IMR-90 (cell line): Measurements from ENCODE around the gene IQCE. TPM values are rescaled to one million over a fixed set of nuclear protein-coding genes. Genes with fewer than 3 reads are reported as not detected.

Source experiments
- ATAC-seq: fragments of 200-7000 bp; cut with Tn5 transposase; 2 replicates; pipeline ENCODE4 v1.9.1; 2020; ENCODE audit warnings: low read depth, mild to moderate bottlenecking, moderate library complexity
- BruUV-seq: library from RNA; stranded (reverse); fragments of 400-500 nt; replicated peaks from 2 replicates; lab custom pipeline; 2021; lab: Mats Ljungman, UMichigan
- CTCF ChIA-PET: fragments of 300-600 bp; formaldehyde crosslinking; extraction: SDS; loops from one replicate; lab custom pipeline; 2021; ENCODE audit warnings: antibody characterized with exemption; lab: Yijun Ruan, JAX
- POLR2A ChIA-PET: fragments of 300-600 bp; sonication (Branson Sonifier 250); formaldehyde crosslinking; loops from one replicate; lab custom pipeline; 2022; ENCODE audit warnings: antibody characterized with exemption; ENCODE audit not compliant: unreplicated experiment; lab: Charles Lee
- DNase-seq: peaks from one replicate; pipeline ENCODE4 v3.0.0; 2013
- H2AFZ ChIP-seq: replicated peaks from 2 replicates; pipeline ENCODE3; 2013; ENCODE audit warnings: low read length, mild to moderate bottlenecking; ENCODE audit not compliant: poor library complexity
- H2AK5ac ChIP-seq: 2 replicates; pipeline ENCODE4 v1.6.1; 2013; ENCODE audit warnings: low read depth, low read length, inconsistent platforms
- H2AK9ac ChIP-seq: replicated peaks from 2 replicates; pipeline ENCODE3; 2013; ENCODE audit warnings: mild to moderate bottlenecking, low read depth, low read length, moderate library complexity; ENCODE audit not compliant: poor library complexity
- H2BK120ac ChIP-seq: 2 replicates; pipeline ENCODE4 v1.6.1; 2013; ENCODE audit warnings: low read depth, low read length, inconsistent platforms
- H2BK15ac ChIP-seq: 3 replicates; pipeline ENCODE4 v1.6.1; 2013; ENCODE audit warnings: low read depth, low read length, inconsistent platforms
- H2BK20ac ChIP-seq: 2 replicates; pipeline ENCODE4 v1.6.1; 2013; ENCODE audit warnings: low read depth, mild to moderate bottlenecking, inconsistent platforms, low read length, moderate library complexity
- H2BK5ac ChIP-seq: 2 replicates; pipeline ENCODE4 v1.6.1; 2013; ENCODE audit warnings: mild to moderate bottlenecking, low read depth, low read length, inconsistent platforms; ENCODE audit not compliant: poor library complexity, severe bottlenecking
- H3K14ac ChIP-seq: replicated peaks from 2 replicates; pipeline ENCODE4 v1.6.1; 2013; ENCODE audit warnings: low read depth, low read length, inconsistent platforms
- H3K18ac ChIP-seq: 2 replicates; pipeline ENCODE4 v1.6.1; 2013; ENCODE audit warnings: low read depth, low read length, control low read depth
- H3K23ac ChIP-seq: 2 replicates; pipeline ENCODE4 v1.6.1; 2013; ENCODE audit warnings: low read depth, low read length, inconsistent platforms
- H3K27ac ChIP-seq: 2 replicates; pipeline ENCODE4 v1.5.1; 2013; ENCODE audit warnings: mild to moderate bottlenecking, control low read depth, low read length; ENCODE audit not compliant: insufficient read depth
- H3K27me3 ChIP-seq: 2 replicates; pipeline ENCODE4 v1.6.1; 2013; ENCODE audit warnings: low read length; ENCODE audit not compliant: control insufficient read depth, insufficient read depth
- H3K36me3 ChIP-seq: 2 replicates; pipeline ENCODE4 v1.6.1; 2013; ENCODE audit warnings: low read length, mixed read lengths; ENCODE audit not compliant: control insufficient read depth, insufficient read depth
- H3K4ac ChIP-seq: 2 replicates; pipeline ENCODE4 v1.6.1; 2013; ENCODE audit warnings: low read depth, low read length, inconsistent platforms
- H3K4me1 ChIP-seq: 2 replicates; pipeline ENCODE4 v1.6.1; 2013; ENCODE audit warnings: low read length, mixed read lengths; ENCODE audit not compliant: control insufficient read depth, insufficient read depth
- H3K4me2 ChIP-seq: 2 replicates; pipeline ENCODE4 v1.6.1; 2013; ENCODE audit warnings: low read depth, mild to moderate bottlenecking, control low read depth, low read length, moderate library complexity
- H3K4me3 ChIP-seq: 2 replicates; pipeline ENCODE4 v1.5.1; 2013; ENCODE audit warnings: low read depth, mild to moderate bottlenecking, control low read depth, low read length, moderate library complexity; ENCODE audit not compliant: insufficient read depth
- H3K56ac ChIP-seq: 2 replicates; pipeline ENCODE4 v1.6.1; 2013; ENCODE audit warnings: low read length, inconsistent platforms; ENCODE audit not compliant: insufficient read depth; ENCODE audit errors: extremely low read depth
- H3K79me1 ChIP-seq, 2 experiments: 2 replicates each; pipeline ENCODE4 v1.6.1; 2013; ENCODE audit warnings: low read length in 2 of 2, inconsistent platforms in 1 of 2, low read depth in 1 of 2
- H3K9ac ChIP-seq: 2 replicates; pipeline ENCODE4 v1.6.1; 2013; ENCODE audit warnings: low read depth, low read length, control low read depth
- H3K9me1 ChIP-seq: 2 replicates; pipeline ENCODE4 v1.6.1; 2013; ENCODE audit warnings: low read length, inconsistent platforms; ENCODE audit not compliant: insufficient read depth
- H3K9me3 ChIP-seq: 2 replicates; pipeline ENCODE4 v1.6.1; 2013; ENCODE audit warnings: low read length; ENCODE audit not compliant: control insufficient read depth, insufficient read depth
- H4K20me1 ChIP-seq: 2 replicates; pipeline ENCODE4 v1.6.1; 2013; ENCODE audit warnings: low read length, inconsistent platforms; ENCODE audit not compliant: insufficient read depth
- H4K5ac ChIP-seq: 2 replicates; pipeline ENCODE4 v1.6.1; 2013; ENCODE audit warnings: mild to moderate bottlenecking, low read depth, low read length, control low read depth
- H4K8ac ChIP-seq, 2 experiments: 2 replicates each; pipeline ENCODE4 v1.6.1; 2013; ENCODE audit warnings: low read depth in 2 of 2, low read length in 2 of 2, control low read depth in 1 of 2, inconsistent platforms in 1 of 2
- H4K91ac ChIP-seq: 2 replicates; pipeline ENCODE4 v1.6.1; 2013; ENCODE audit warnings: low read depth, low read length, inconsistent platforms; ENCODE audit not compliant: insufficient read depth
- BHLHE40 ChIP-seq: fragments of 150-350 bp; IDR thresholded peaks from 2 replicates; pipeline ENCODE4 v1.6.1; 2016; ENCODE audit warnings: mild to moderate bottlenecking, low read depth, low read length
- CEBPB ChIP-seq: IDR thresholded peaks from 2 replicates; pipeline ENCODE4 v1.6.1; 2012; ENCODE audit warnings: low read depth, low read length, improper control_type of control experiment
- CHD1 ChIP-seq: IDR thresholded peaks from 2 replicates; pipeline ENCODE4 v1.6.1; 2012; ENCODE audit warnings: low read depth, low read length, improper control_type of control experiment
- ELK1 ChIP-seq: fragments of 150-350 bp; IDR thresholded peaks from 2 replicates; pipeline ENCODE4 v1.6.1; 2016; ENCODE audit warnings: low read depth, mild to moderate bottlenecking, low read length, moderate library complexity, borderline replicate concordance
- MAFK ChIP-seq: IDR thresholded peaks from 2 replicates; pipeline ENCODE4 v1.6.1; 2012; ENCODE audit warnings: low read depth, low read length, improper control_type of control experiment
- MAZ ChIP-seq: IDR thresholded peaks from 2 replicates; pipeline ENCODE4 v1.6.1; 2012; ENCODE audit warnings: low read depth, mild to moderate bottlenecking, low read length, improper control_type of control experiment, moderate library complexity, borderline replicate concordance
- MXI1 ChIP-seq: IDR thresholded peaks from 2 replicates; pipeline ENCODE4 v1.6.1; 2012; ENCODE audit warnings: low read depth, mild to moderate bottlenecking, low read length, moderate library complexity, borderline replicate concordance
- NFE2L2 ChIP-seq: fragments of 150-350 bp; IDR thresholded peaks from 2 replicates; pipeline ENCODE4 v1.6.1; 2016; ENCODE audit warnings: low read depth, mild to moderate bottlenecking, low read length
- POLR2A ChIP-seq: IDR thresholded peaks from 2 replicates; pipeline ENCODE4 v1.6.1; 2012; ENCODE audit warnings: mild to moderate bottlenecking, low read depth, low read length
- RAD21 ChIP-seq: IDR thresholded peaks from 2 replicates; pipeline ENCODE4 v1.6.1; 2012; ENCODE audit warnings: low read length, improper control_type of control experiment
- RCOR1 ChIP-seq: IDR thresholded peaks from 2 replicates; pipeline ENCODE4 v1.6.1; 2012; ENCODE audit warnings: mild to moderate bottlenecking, low read length, improper control_type of control experiment; ENCODE audit not compliant: insufficient replicate concordance
- RFX5 ChIP-seq: IDR thresholded peaks from 2 replicates; pipeline ENCODE4 v1.8.0; 2012; ENCODE audit warnings: low read depth, mild to moderate bottlenecking, low read length, moderate library complexity
- USF2 ChIP-seq: fragments of 150-350 bp; IDR thresholded peaks from 2 replicates; pipeline ENCODE4 v1.6.1; 2017; ENCODE audit warnings: mild to moderate bottlenecking, antibody characterized with exemption, low read length, low read depth
- WGBS, 2 experiments: methylation state at CpG; one replicate each; pipeline versions ENCODE4 v1.1.5 to v1.1.7; 2013; ENCODE audit warnings: missing lambda C conversion rate in 2 of 2; ENCODE audit not compliant: insufficient read length in 1 of 2; ENCODE audit errors: extremely low coverage in 2 of 2; 5-methylcytosine and 5-hydroxymethylcytosine counted together
- dilution Hi-C: fragments of 300-500 bp; cut with HindIII; formaldehyde crosslinking; loops from one replicate; pipeline ENCODE4 v1.14.3; 2018; ENCODE audit warnings: low sequenced_read_pairs; ENCODE audit not compliant: unreplicated experiment
- in situ Hi-C: fragments of 300-500 bp; cut with MboI; formaldehyde crosslinking; loops from 3 replicates; pipeline ENCODE4 v1.14.3; 2019; ENCODE audit warnings: low sequenced_read_pairs, inconsistent platforms, mixed read lengths
- intact Hi-C: fragments of 100-400 bp; cut with micrococcal nuclease; formaldehyde crosslinking; loops from 2 replicates; pipeline ENCODE4 v1.10.0; 2022
- polyA plus RNA-seq, 3 experiments: library from polyadenylated mRNA; depleted of rRNA; stranded (reverse); fragments of >200 nt; gene quantifications; 2 replicates each; pipeline ENCODE4 v1.2.3, GENCODE V29; 2012; ENCODE audit warnings: low replicate concordance in 1 of 3
- total RNA-seq: library from RNA; depleted of rRNA; stranded (reverse); fragments of >200 nt; gene quantifications from 2 replicates; pipeline ENCODE4 v1.2.3, GENCODE V29; 2012

IQCE gene
- total and polyA plus RNA-seq, 2 of the 4 experiments (the other 2 are of a cell fraction), result 5.0 to 6.3 TPM

- Histone ChIP-seq H2BK15ac (no peak overlapping the region), H3K9ac (no peak overlapping the region), H3K18ac (no peak overlapping the region), H2BK5ac (no peak overlapping the region), H3K79me1 (peaks cover 7 to 31% of the 10 kb centered on the region in 2 experiments; a peak in 2 of 4 replicates), H3K14ac (no peak overlapping the region), H4K91ac (no peak overlapping the region), H4K5ac (no peak overlapping the region), H2AFZ (no peak overlapping the region), H3K27me3 (no peaks in the 10 kb centered on the region), H3K9me1 (no peaks in the 10 kb centered on the region; the same call in 1 of the 2 replicates), H3K56ac (no peak overlapping the region), H2BK120ac (no peak overlapping the region), H3K4me2 (no peak overlapping the region), H3K36me3 (peaks cover 59% of the 10 kb centered on the region), H3K4me3 (no peak overlapping the region), H4K8ac (no peak overlapping the region), H3K27ac (no peak overlapping the region), H2AK9ac (no peak overlapping the region), H2BK20ac (no peak overlapping the region), H3K9me3 (no peaks in the 10 kb centered on the region), H3K4ac (no peak overlapping the region), H2AK5ac (no peak overlapping the region), H4K20me1 (peaks cover 28% of the 10 kb centered on the region), H3K4me1 (no peaks in the 10 kb centered on the region), H3K23ac (no peak overlapping the region)
- ChIA-PET POLR2A (no interaction called here), CTCF (no interaction called here)
- no TSS peak for BruUV-seq
- in situ Hi-C loops, result no loop called here
- dilution Hi-C loops, result no loop called here
- ATAC-seq, result no peak
- TF ChIP-seq CEBPB, result no peak
- no peak for TF ChIP-seq MAFK
- TF ChIP-seq RCOR1, result no peak
- TF ChIP-seq RAD21, result no peak
- no peak for TF ChIP-seq BHLHE40
- TF ChIP-seq USF2, result no peak
- no peak for TF ChIP-seq ELK1
- TF ChIP-seq RFX5, result no peak
- no peak for TF ChIP-seq CHD1
- no peak for TF ChIP-seq MXI1
- no peak for TF ChIP-seq MAZ
- TF ChIP-seq POLR2A, result no peak
- no peak for TF ChIP-seq NFE2L2
- 88% methylated on average over 33 of the region's 36 CpGs; no CpG with 5 or more reads in 1 of the 2 experiments for WGBS, 2 experiments
- DNase-seq, result no peak
- intact Hi-C loops, result no loop called here
Observed at GRCh38 chr7:2659556-2660358, 101.0 kb downstream of the IQCE start.
